PC-9 (cell line): ENCODE data around the gene CIITA. TPM values are rescaled to one million over a fixed set of nuclear protein-coding genes. Genes with fewer than 3 reads are reported as not detected.

Source experiments
- BruUV-seq: library from RNA; stranded (reverse); fragments of 400-500 nt; replicated peaks from 2 replicates; lab custom pipeline; 2021; lab: Mats Ljungman, UMichigan
- CTCF ChIA-PET: fragments of 300-600 bp; sonication (Branson Sonifier 250); formaldehyde crosslinking; loops from one replicate; lab custom pipeline; 2022; ENCODE audit warnings: antibody characterized with exemption; lab: Charles Lee
- POLR2A ChIA-PET: fragments of 300-600 bp; sonication (Branson Sonifier 250); formaldehyde crosslinking; loops from one replicate; lab custom pipeline; 2022; ENCODE audit warnings: antibody characterized with exemption; ENCODE audit not compliant: unreplicated experiment; lab: Charles Lee
- DNase-seq, 2 experiments: peaks; one replicate each; pipeline versions ENCODE4 v3.0.0 to v3.0.0-alpha.2; 2015 to 2022; ENCODE audit warnings: mixed read lengths in 1 of 2
- H2AFZ ChIP-seq: fragments of 200-600 bp; sonication (generic); 2 replicates; pipeline ENCODE4 v1.8.1; 2017; ENCODE audit warnings: antibody characterized with exemption
- H3F3A ChIP-seq: fragments of 200-600 bp; sonication (generic); 2 replicates; pipeline ENCODE4 v1.8.1; 2017; ENCODE audit warnings: antibody characterized with exemption, mild to moderate bottlenecking, low read depth; ENCODE audit not compliant: insufficient read depth
- H3K27ac ChIP-seq: fragments of 200-600 bp; sonication (generic); 2 replicates; pipeline ENCODE4 v1.6.1; 2016; ENCODE audit warnings: mixed run types
- H3K27me3 ChIP-seq: fragments of 200-600 bp; sonication (generic); 2 replicates; pipeline ENCODE4 v1.6.1; 2016; ENCODE audit warnings: low read depth, mixed run types; ENCODE audit not compliant: insufficient read depth
- H3K36me3 ChIP-seq: fragments of 200-600 bp; sonication (generic); 2 replicates; pipeline ENCODE4 v1.6.1; 2016; ENCODE audit warnings: low read depth, mixed run types
- H3K4me1 ChIP-seq: fragments of 200-600 bp; sonication (generic); replicated peaks from 2 replicates; pipeline ENCODE4 v1.6.1; 2016; ENCODE audit warnings: mixed run types; ENCODE audit not compliant: insufficient read depth
- H3K4me2 ChIP-seq: fragments of 200-600 bp; sonication (generic); 2 replicates; pipeline ENCODE4 v1.6.1; 2017; ENCODE audit warnings: mixed run types
- H3K4me3 ChIP-seq: fragments of 200-600 bp; sonication (generic); 2 replicates; pipeline ENCODE4 v1.6.1; 2016; ENCODE audit warnings: mixed run types
- H3K79me2 ChIP-seq: fragments of 200-600 bp; sonication (generic); 2 replicates; pipeline ENCODE4 v1.6.1; 2017; ENCODE audit warnings: low read depth, mixed run types
- H3K9me2 ChIP-seq: fragments of 200-600 bp; sonication (generic); 2 replicates; pipeline ENCODE4 v1.8.1; 2017; ENCODE audit warnings: mild to moderate bottlenecking; ENCODE audit not compliant: insufficient read depth
- H3K9me3 ChIP-seq: fragments of 200-600 bp; sonication (generic); 2 replicates; pipeline ENCODE4 v1.8.1; 2016; ENCODE audit warnings: low read depth; ENCODE audit not compliant: insufficient read depth
- H4K20me1 ChIP-seq: fragments of 200-600 bp; sonication (generic); 2 replicates; pipeline ENCODE4 v1.8.1; 2017; ENCODE audit not compliant: insufficient read depth
- EZH2 ChIP-seq: fragments of 200-600 bp; sonication (generic); IDR thresholded peaks from 2 replicates; pipeline ENCODE4 v1.8.0; 2017; ENCODE audit warnings: antibody characterized with exemption, low read depth
- intact Hi-C: fragments of 100-400 bp; cut with micrococcal nuclease; formaldehyde crosslinking; loops from one replicate; pipeline ENCODE4 v1.10.0; 2022; ENCODE audit not compliant: unreplicated experiment
- total RNA-seq: library from RNA; stranded (reverse); gene quantifications from 2 replicates; pipeline ENCODE4 v1.2.3, GENCODE V29; 2021
- TF ChIP-seq, protein P1 (sequence below): fragments of 200-600 bp; sonication (generic); conservative IDR thresholded peaks from 2 replicates; pipeline ENCODE4 v1.6.1; 2017; ENCODE audit warnings: mixed run types, antibody characterized with exemption, mild to moderate bottlenecking, moderate library complexity

CIITA gene
- total RNA-seq, 1 experiment from 2014 or later, result 1.7 TPM

DNA sequence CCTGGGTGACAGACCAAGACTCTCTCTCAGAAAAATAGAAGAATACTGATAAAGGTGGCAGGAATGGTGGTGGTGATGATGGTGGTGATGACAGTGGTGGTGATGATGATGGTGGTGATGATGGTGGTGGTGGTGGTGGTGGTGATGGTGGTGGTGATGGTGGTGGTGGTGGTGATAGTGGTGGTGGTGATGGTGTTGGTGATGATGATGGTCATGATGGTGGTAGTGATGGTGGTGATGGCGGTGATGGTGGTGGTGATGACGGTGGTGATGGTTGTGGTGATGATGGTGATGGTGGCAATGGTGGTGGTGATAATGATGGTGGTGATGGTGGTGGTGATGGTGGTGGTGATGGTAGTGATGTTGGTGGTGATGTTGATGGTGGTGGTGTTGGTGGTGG is 18.0 kb upstream of the CIITA start:
- Histone ChIP-seq H3K9me2 (no peaks in the 10 kb centered on the region), H3K9me3 (no peaks in the 10 kb centered on the region), H3K36me3 (no peaks in the 10 kb centered on the region), H3K4me2 (no peak overlapping the region), H3K27ac (no peak overlapping the region), H4K20me1 (no peaks in the 10 kb centered on the region), H3F3A (peaks cover 3% of the 10 kb centered on the region; the same call in 1 of the 2 replicates), H3K79me2 (no peaks in the 10 kb centered on the region), H3K4me1 (peaks cover 10% of the 10 kb centered on the region), H3K4me3 (no peak overlapping the region), H2AFZ (no peak overlapping the region), H3K27me3 (no peaks in the 10 kb centered on the region)
- no TSS peak for BruUV-seq
- intact Hi-C loops, result no loop called here
- DNase-seq, result no peak
- ChIA-PET POLR2A (no interaction called here), CTCF (no interaction called here)
- no peak for TF ChIP-seq EZH2
- TF ChIP-seq, protein P1, sequence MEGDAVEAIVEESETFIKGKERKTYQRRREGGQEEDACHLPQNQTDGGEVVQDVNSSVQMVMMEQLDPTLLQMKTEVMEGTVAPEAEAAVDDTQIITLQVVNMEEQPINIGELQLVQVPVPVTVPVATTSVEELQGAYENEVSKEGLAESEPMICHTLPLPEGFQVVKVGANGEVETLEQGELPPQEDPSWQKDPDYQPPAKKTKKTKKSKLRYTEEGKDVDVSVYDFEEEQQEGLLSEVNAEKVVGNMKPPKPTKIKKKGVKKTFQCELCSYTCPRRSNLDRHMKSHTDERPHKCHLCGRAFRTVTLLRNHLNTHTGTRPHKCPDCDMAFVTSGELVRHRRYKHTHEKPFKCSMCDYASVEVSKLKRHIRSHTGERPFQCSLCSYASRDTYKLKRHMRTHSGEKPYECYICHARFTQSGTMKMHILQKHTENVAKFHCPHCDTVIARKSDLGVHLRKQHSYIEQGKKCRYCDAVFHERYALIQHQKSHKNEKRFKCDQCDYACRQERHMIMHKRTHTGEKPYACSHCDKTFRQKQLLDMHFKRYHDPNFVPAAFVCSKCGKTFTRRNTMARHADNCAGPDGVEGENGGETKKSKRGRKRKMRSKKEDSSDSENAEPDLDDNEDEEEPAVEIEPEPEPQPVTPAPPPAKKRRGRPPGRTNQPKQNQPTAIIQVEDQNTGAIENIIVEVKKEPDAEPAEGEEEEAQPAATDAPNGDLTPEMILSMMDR, result no peak

DNA sequence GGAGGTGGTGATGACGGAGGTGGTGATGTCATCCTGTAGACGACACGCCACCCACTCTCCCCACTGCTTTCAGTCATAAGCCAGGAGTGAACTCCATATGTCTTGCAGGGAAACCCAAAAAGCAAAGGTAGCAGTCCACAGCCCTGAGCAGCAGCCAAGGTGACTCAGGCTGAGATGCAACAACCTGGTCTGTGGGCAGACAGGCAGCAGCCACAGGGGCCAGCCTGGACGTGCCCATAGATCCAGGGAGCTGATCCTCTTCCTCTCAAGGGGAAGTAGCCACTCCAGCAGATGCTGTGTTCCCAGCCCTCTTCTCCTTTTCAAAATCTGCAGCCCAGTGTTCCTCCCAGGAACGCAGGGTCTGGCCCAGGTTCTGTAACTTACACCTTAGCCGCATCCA is 17.3 kb upstream of the CIITA start:
- no peaks in the 10 kb centered on the region for H3K79me2 ChIP-seq
- H3K27ac ChIP-seq, result no peak overlapping the region
- intact Hi-C loops, result no loop called here
- ChIA-PET POLR2A (no interaction called here), CTCF (no interaction called here)
- no peaks in the 10 kb centered on the region for H4K20me1 ChIP-seq
- peaks cover 10% of the 10 kb centered on the region for H3K4me1 ChIP-seq
- TF ChIP-seq EZH2, result no peak
- TF ChIP-seq, protein P1, result no peak
- H3K4me2 ChIP-seq, result no peak overlapping the region
- no peak overlapping the region for H3K4me3 ChIP-seq
- DNase-seq, result no peak
- no peaks in the 10 kb centered on the region for H3K9me2 ChIP-seq
- H3K27me3 ChIP-seq, result no peaks in the 10 kb centered on the region
- no peak overlapping the region for H2AFZ ChIP-seq
- peaks cover 3% of the 10 kb centered on the region; the same call in 1 of the 2 replicates for H3F3A ChIP-seq
- BruUV-seq, result no TSS peak
- H3K36me3 ChIP-seq, result no peaks in the 10 kb centered on the region
- H3K9me3 ChIP-seq, result no peaks in the 10 kb centered on the region

DNA sequence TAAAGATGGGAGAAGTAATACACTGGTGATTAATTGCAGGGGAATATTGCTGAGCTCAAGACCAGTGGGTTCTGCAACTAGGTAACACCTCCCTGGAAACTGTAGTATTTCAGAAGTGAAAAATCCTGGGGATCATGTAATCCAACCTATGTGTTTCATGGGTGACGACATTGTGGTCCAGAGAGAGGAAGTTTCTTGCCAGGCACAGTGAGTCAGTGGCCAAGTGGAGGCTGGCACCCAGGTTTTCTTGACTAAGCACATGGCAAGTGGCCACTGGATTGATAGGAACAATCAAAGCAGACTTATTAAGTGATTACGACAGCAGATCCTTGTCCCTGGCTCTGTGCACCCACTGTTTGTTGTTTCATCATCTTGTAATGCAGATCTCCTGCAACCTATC is 14.6 kb upstream of the CIITA start:
- peak overlapping the region; percentile 10; the same call in 1 of the 2 replicates for H3K4me2 ChIP-seq
- POLR2A ChIA-PET, result interaction anchor here (0.7 kb wide), 1 partner anchor 1772 kb away, joined by 3 read pairs; no protein-coding TSS in a partner anchor

More for the DNA sequence above, 14.6 kb upstream of the CIITA start:
- Histone ChIP-seq H2AFZ (no peak overlapping the region), H4K20me1 (no peaks in the 10 kb centered on the region), H3K4me3 (no peak overlapping the region), H3K36me3 (no peaks in the 10 kb centered on the region), H3K79me2 (no peaks in the 10 kb centered on the region), H3K27ac (peak overlapping the region; percentile 42), H3K4me1 (peaks cover 10% of the 10 kb centered on the region), H3K9me3 (no peaks in the 10 kb centered on the region), H3F3A (peaks cover 3% of the 10 kb centered on the region; the same call in 1 of the 2 replicates), H3K27me3 (no peaks in the 10 kb centered on the region), H3K9me2 (no peaks in the 10 kb centered on the region)
- CTCF ChIA-PET, result interaction anchor here (0.6 kb wide), 1 partner anchor 83 kb away, joined by 5 read pairs; no protein-coding TSS in a partner anchor
- DNase-seq, result peak; percentile 56 to 87
- no peak for TF ChIP-seq EZH2
- TF ChIP-seq, protein P1, result no peak
- intact Hi-C loops, result no loop called here
- no TSS peak for BruUV-seq
